ENCODE measurements around the gene FEM1C.

FEM1C gene

DNA sequence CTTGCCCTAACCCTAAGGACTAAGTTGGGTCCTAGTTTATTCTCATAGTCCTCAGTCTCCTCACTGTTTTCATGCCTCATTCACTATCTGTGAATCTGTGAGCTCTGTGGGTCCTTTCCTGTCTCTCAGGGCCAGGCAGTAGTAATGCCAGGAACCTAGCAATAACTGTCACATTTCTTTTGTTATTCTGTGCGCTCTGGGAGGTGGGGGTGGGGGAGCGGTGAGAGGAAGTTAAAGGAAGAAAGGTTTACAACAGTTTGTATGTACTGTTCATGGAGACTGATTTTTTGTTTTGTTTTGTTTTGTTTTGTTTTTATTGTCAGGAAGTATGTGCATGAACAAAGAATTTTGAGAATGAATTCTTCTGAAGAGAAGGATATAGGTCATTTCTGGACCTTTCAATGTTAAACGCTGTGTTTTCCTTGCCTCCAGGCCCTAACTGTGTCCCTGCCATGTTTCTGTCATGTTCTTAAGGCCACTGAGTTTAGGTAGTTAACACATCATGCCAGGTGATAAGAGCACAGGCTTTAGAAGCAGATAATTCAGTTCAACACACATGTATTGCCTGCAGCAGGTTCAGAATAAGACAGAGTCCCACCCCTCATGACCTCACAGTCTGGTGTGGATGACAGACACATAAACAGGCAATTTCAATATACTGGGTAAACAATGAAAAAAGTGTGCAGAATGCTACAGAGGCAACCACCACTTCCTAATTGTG is 13.3 kb upstream of the FEM1C start:
- in situ Hi-C loops (cut with MboI; ENCODE audit: low sequenced_read_pairs) = no loop called here

DNA sequence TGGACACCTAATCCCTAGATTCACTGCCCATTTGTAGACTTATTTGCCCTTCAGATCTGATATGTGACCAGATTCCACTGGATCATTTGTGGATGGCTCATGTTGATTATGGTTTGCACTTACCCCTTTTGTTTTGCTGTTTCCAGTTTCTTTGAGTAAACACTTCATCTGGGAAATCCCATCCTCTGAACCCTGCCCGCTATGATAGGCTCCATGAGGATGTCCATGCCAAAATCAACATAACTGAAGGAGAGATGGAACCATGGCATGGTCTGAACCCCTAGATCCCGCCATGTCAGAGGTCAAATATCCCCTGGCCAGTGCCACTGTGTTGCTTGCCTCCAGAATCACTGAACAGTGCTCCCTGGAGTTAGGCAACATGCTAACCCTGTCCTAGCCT is 11.7 kb upstream of the FEM1C start:
- in situ Hi-C loops (cut with MboI; ENCODE audit: low sequenced_read_pairs) = no loop called here

- in situ Hi-C loops (cut with MboI; ENCODE audit: low sequenced_read_pairs) = no loop called here
Measured at GRCh38 chr5:115555084-115555633, 10.6 kb upstream of the FEM1C start.

DNA sequence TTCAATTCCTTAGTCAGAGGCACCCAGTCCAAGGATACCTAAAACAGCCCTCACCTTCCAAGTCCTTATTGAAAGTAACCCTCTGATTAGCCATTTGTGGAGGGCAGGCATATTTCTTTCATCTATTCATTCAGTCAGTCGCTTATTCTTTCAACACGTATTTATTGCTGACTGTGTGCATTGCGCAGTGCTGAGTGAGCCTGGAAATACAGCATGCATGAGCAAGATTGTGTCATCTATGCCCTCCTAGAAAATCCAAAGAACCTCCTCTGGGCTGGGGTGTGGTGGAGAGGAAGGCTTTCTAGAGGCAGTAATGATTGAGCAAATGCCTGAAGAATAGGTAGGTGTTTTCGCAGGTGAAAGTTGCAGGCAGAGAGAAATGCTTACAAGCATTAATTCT is 8.5 kb upstream of the FEM1C start:
- in situ Hi-C loops (cut with MboI; ENCODE audit: low sequenced_read_pairs) = no loop called here

GRCh38 chr5:115551415-115551814 is 6.8 kb upstream of the FEM1C start:
- in situ Hi-C loops (cut with MboI; ENCODE audit: low sequenced_read_pairs) = no loop called here

- in situ Hi-C loops (cut with MboI; ENCODE audit: low sequenced_read_pairs) = no loop called here
Measured at GRCh38 chr5:115549154-115549553, 4.6 kb upstream of the FEM1C start.

DNA sequence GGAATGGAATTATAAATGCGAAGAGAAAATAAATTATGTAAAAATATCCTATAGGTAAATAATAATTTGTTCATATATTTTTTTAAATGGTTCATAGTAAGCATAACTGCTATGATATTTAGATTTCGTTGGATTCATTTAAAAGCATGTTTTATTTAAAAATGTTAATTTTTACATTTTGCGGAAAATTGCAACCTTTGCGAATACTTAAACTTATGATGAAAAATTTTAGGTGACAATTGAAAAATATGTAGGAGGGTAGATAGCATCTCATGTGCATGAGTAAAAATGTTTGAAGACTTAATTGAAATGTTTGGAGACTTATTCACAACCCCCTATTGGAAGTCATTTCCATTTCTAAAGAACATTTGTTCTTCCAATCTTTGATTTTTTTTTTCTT is 4.1 kb upstream of the FEM1C start:
- in situ Hi-C loops (cut with MboI; ENCODE audit: low sequenced_read_pairs) = no loop called here

GRCh38 chr5:115545351-115545882 is 842 bp upstream of the FEM1C start:
- in situ Hi-C loops (cut with MboI; ENCODE audit: low sequenced_read_pairs) = no loop called here

DNA sequence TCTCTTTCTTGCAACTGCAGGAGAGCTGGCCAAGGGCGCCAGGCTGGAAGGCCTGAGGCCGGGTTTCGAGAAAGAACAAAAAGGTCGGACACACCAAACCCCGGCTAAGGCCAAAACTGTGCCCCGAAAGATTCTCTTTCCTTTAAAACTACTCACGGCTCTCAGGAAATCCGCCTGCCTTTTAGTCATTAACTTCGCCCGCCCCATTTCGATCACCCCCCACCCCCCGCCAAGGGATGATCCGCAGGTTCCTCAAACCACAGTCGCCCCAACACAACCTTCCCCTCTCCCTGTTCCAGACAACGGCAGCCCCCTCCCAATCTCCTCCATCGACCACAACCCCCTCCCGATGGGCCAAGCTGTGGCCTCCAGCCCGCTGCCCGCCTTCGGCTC is 536 bp downstream of the FEM1C start:
- in situ Hi-C loops (cut with MboI; ENCODE audit: low sequenced_read_pairs) = no loop called here

- in situ Hi-C loops (cut with MboI; ENCODE audit: low sequenced_read_pairs) = no loop called here
Measured at GRCh38 chr5:115543365-115544042, 1.1 kb downstream of the FEM1C start.

DNA sequence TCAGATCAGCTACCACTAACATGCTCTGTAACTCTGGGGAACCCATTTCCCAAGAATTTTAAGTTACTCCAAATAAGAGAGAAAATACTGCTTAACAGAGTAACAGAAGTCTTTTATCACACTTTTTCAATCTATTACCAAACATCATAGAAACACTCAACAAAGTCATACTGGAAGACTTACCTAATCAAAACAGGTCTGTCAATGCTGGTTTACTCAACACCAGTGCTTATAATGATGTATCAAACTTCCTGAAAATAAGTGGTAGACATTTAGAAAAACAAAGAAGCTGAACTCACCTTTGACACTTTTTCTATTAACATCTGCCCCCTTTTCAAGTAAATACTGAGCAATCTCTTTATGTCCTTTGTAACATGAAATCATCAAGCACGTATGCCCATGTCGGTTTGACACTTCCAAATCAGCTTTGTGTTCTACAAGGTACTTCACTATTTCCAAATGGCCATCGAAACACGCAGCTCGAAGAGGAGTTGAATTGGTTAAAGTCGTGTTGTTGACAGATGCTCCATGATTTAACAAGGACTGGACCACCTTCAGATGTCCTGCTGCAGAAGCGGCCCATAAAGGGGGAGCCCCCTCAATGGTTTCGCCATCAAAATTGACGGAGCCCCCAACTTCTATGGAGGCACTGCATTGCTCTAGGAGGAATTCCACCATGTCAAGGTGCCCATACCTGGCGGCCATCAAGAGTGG is 1.8 kb downstream of the FEM1C start:
- in situ Hi-C loops (cut with MboI; ENCODE audit: low sequenced_read_pairs) = no loop called here

GRCh38 chr5:115542086-115542485 is 2.5 kb downstream of the FEM1C start:
- in situ Hi-C loops (cut with MboI; ENCODE audit: low sequenced_read_pairs) = no loop called here

DNA sequence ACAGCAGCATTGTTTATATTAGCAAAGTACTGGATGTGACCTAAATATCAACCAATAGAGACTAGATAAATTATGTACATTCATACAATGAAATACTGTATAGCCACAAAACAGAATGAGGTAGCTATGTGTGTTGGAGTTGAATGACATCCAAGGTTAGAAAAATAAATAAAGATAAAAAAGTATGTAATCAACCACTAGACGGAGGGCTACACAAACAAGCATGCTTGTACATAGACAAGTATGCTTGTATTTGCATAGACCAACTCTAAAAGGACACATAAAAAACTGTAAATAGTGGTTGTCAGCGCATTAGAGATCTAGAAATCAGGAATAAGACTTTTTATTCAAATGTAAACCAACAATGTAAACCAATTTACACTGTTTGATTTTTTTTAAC is 3.0 kb downstream of the FEM1C start:
- in situ Hi-C loops (cut with MboI; ENCODE audit: low sequenced_read_pairs) = no loop called here

DNA sequence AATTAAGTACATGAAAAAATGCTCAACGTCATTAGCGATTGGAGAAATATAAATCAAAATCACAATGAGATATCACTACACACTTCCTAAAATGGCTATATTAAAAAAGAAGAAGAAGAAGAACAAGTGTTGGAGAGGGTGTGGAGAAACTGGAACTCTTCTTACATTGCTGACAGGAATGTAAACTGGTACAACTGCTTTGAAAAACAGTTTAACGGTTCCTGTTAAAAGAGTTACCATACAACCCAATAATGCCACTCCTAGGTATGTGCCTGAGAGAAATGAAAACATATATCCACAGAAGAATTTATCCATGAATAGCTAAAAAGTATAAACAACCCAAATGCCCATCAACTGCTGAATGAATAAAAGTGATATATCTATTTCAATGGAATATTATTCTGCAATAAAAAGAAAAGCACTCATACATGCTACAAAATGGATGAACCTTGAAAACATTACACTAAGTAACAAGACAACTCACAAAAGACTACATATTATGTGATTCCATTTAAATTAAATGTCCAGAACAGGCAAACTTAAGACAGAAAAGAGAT is 9.0 kb downstream of the FEM1C start:
- in situ Hi-C loops (cut with MboI; ENCODE audit: low sequenced_read_pairs) = no loop called here

DNA sequence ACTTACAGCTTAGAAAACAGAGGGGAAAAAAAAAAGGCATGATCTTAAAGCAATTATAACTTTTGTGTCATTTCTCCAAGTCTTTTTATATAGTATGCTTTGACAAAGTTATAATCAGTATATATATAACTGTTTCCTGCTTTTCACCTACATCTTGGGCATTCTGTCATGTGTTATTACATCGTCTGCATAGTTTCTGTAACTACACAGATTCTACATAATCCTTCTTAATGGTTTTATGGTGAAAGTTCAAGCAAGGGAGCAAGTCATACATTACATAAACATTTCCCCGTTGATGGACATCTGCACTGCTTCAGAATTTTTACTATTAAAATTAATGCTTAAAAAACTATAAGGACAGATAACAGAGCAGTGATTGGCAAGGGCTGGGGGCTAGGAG is 12.1 kb downstream of the FEM1C start:
- in situ Hi-C loops (cut with MboI; ENCODE audit: low sequenced_read_pairs) = no loop called here

DNA sequence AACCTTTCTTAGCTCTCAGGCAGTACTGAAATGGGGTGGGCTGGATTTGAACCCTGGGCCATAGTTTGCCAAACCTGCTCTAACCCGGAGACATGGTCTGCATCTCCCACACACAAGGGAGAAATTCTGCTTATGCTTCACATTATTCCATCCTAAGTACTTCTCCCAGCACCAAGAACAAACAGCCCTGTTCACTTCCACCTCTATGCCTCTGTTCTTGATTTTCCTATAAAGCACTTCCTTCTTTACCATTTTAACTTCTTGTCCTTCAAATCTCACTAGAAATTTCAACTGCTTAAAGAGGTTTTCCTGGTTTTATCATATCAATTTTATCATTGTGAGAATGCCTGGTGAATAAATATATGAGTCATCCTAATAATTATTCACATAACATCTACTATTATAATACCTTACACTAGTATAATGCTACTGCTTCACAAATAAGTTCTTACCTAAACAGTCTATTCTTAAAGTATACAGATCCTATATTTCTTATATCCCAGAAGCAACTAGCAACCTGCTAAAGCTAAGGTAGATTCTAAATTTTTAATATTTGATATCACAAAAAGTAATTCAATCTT is 12.7 kb downstream of the FEM1C start:
- in situ Hi-C loops (cut with MboI; ENCODE audit: low sequenced_read_pairs) = no loop called here

- in situ Hi-C loops (cut with MboI; ENCODE audit: low sequenced_read_pairs) = no loop called here
Measured at GRCh38 chr5:115531380-115531779, 13.2 kb downstream of the FEM1C start.

DNA sequence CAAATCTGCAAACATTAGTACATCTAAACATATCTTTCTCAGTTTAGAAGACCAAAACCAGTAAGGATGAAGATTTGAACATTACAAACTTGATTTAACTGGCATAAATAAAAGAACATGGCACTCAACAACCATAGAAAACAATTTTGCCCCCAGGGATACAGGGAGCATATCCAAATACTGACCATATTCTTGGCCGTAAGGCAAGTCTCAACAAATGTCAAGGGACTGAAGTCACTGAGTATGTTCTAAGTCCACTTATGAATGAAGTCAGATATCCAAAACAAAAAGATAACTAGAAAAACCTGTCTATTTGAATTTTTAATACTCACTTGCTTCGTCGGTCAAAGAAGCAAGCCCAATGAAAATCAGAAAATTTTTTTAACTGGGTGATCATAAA is 14.1 kb downstream of the FEM1C start:
- in situ Hi-C loops (cut with MboI; ENCODE audit: low sequenced_read_pairs) = no loop called here

DNA sequence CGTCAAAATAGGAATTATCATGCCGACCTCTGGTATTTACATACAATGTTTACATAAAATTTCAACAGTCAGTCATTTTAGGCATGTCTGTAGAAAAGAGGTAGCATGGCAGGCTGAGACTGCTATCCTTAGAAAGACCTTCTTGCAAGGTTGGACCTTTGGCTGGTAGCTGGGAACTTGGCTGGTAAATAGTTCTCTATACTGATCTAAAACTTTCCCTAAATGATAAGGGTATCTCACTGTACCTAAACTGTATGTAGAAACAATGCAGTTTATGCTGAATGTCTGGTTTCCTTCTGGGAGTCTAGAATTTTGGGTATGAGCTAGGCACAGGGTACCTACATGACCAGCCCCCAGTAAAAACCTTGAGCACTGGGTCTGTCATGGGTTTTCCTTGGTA is 18.0 kb downstream of the FEM1C start:
- in situ Hi-C loops (cut with MboI; ENCODE audit: low sequenced_read_pairs) = no loop called here

- in situ Hi-C loops (cut with MboI; ENCODE audit: low sequenced_read_pairs) = no loop called here
Measured at GRCh38 chr5:115524199-115524847, 20.3 kb downstream of the FEM1C start.
